HepG2 (cell line): Measurements from ENCODE around the gene SFXN5. TPM values are rescaled to one million over a fixed set of nuclear protein-coding genes. Genes with fewer than 3 reads are reported as not detected.
A peak's percentile ranks its signal among the peaks of the same experiment; 100 is the strongest.

Experiments used
- AHR ChIP-seq: IDR thresholded peaks from 2 replicates; pipeline ENCODE4 v1.6.1; 2018; ENCODE audit warnings: missing genetic modification reagents, missing compliant biosample characterization
- DMAP1 ChIP-seq: IDR thresholded peaks from 2 replicates; pipeline ENCODE4 v1.6.1; 2016
- ELF1 ChIP-seq: sonication (generic); formaldehyde crosslinking; IDR thresholded peaks from 2 replicates; pipeline ENCODE4 v1.4.0; 2020; ENCODE audit warnings: missing genetic modification reagents
- FOXJ3 ChIP-seq: sonication (generic); formaldehyde crosslinking; IDR thresholded peaks from 2 replicates; pipeline ENCODE4 v1.4.0; 2020; ENCODE audit warnings: missing genetic modification reagents, mild to moderate bottlenecking, borderline replicate concordance
- FOXK2 ChIP-seq: fragments of 450-650 bp; IDR thresholded peaks from 2 replicates; pipeline ENCODE4 v1.6.1; 2016
- GFI1 ChIP-seq: sonication (generic); formaldehyde crosslinking; IDR thresholded peaks from 2 replicates; pipeline ENCODE4 v1.5.0; 2020; ENCODE audit warnings: missing genetic modification reagents, mild to moderate bottlenecking, borderline replicate concordance
- HIVEP1 ChIP-seq: sonication (generic); formaldehyde crosslinking; IDR thresholded peaks from 2 replicates; pipeline ENCODE4 v1.4.0; 2020; ENCODE audit warnings: mild to moderate bottlenecking, missing genetic modification reagents
- HNRNPLL ChIP-seq: fragments of 200-400 bp; formaldehyde crosslinking; IDR thresholded peaks from 2 replicates; pipeline ENCODE4 v1.6.1; 2017; ENCODE audit warnings: mild to moderate bottlenecking, low read depth, low read length; ENCODE audit not compliant: poor library complexity, severe bottlenecking
- KMT2A ChIP-seq: sonication (generic); formaldehyde crosslinking; IDR thresholded peaks from 2 replicates; pipeline ENCODE4 v1.4.0; 2020; ENCODE audit warnings: missing genetic modification reagents
- LCORL ChIP-seq, 2 experiments: fragments of 450-650 bp in 1 of 2; sonication (generic) in 1 of 2; formaldehyde crosslinking in 1 of 2; IDR thresholded peaks; 2 replicates each; pipeline versions ENCODE4 v1.5.0 to v1.6.1; 2017 to 2020; ENCODE audit warnings: antibody characterized with exemption in 1 of 2, missing genetic modification reagents in 1 of 2
- MTA1 ChIP-seq: sonication (generic); formaldehyde crosslinking; IDR thresholded peaks from 2 replicates; pipeline ENCODE4 v1.4.0; 2020; ENCODE audit warnings: missing genetic modification reagents, mild to moderate bottlenecking, borderline replicate concordance
- NR1H2 ChIP-seq: sonication (generic); formaldehyde crosslinking; IDR thresholded peaks from 2 replicates; pipeline ENCODE4 v1.8.1; 2022; ENCODE audit warnings: low read depth, missing genetic modification reagents, borderline replicate concordance
- PHF8 ChIP-seq: sonication (generic); formaldehyde crosslinking; IDR thresholded peaks from 2 replicates; pipeline ENCODE4 v1.5.0; 2020; ENCODE audit warnings: missing genetic modification reagents
- SSRP1 ChIP-seq: IDR thresholded peaks from 2 replicates; pipeline ENCODE4 v1.6.1; 2016; ENCODE audit warnings: control low read depth
- TSC22D2 ChIP-seq: sonication (generic); formaldehyde crosslinking; IDR thresholded peaks from 2 replicates; pipeline ENCODE4 v1.5.1; 2020; ENCODE audit warnings: missing genetic modification reagents, mild to moderate bottlenecking, borderline replicate concordance
- ZMYM2 ChIP-seq: sonication (generic); formaldehyde crosslinking; IDR thresholded peaks from 2 replicates; pipeline ENCODE4 v1.8.0; 2022; ENCODE audit warnings: mild to moderate bottlenecking, missing genetic modification reagents
- ZMYM3 ChIP-seq: sonication (generic); formaldehyde crosslinking; IDR thresholded peaks from 2 replicates; pipeline ENCODE4 v1.5.1; 2020; ENCODE audit warnings: mild to moderate bottlenecking, missing genetic modification reagents
- ZNF230 ChIP-seq: sonication (generic); formaldehyde crosslinking; IDR thresholded peaks from 2 replicates; pipeline ENCODE4 v1.4.0; 2020; ENCODE audit warnings: mild to moderate bottlenecking, missing genetic modification reagents
- ZNF263 ChIP-seq: sonication (generic); formaldehyde crosslinking; IDR thresholded peaks from 2 replicates; pipeline ENCODE4 v1.4.0; 2020; ENCODE audit warnings: missing genetic modification reagents
- ZNF33B ChIP-seq: sonication (generic); formaldehyde crosslinking; IDR thresholded peaks from 2 replicates; pipeline ENCODE4 v1.5.1; 2020; ENCODE audit warnings: mild to moderate bottlenecking, missing genetic modification reagents
- ZNF543 ChIP-seq: sonication (generic); formaldehyde crosslinking; IDR thresholded peaks from 2 replicates; pipeline ENCODE4 v1.4.0; 2020; ENCODE audit warnings: mild to moderate bottlenecking, missing genetic modification reagents
- ZNF570 ChIP-seq: sonication (generic); formaldehyde crosslinking; IDR thresholded peaks from 2 replicates; pipeline ENCODE4 v1.4.0; 2020; ENCODE audit warnings: mild to moderate bottlenecking, missing genetic modification reagents, borderline replicate concordance
- ZNF598 ChIP-seq: sonication (generic); formaldehyde crosslinking; IDR thresholded peaks from 2 replicates; pipeline ENCODE4 v1.5.1; 2020; ENCODE audit warnings: mild to moderate bottlenecking, missing genetic modification reagents, borderline replicate concordance
- ZNF777 ChIP-seq: sonication (generic); formaldehyde crosslinking; IDR thresholded peaks from 2 replicates; pipeline ENCODE4 v1.4.0; 2020; ENCODE audit warnings: missing genetic modification reagents
- ZNF850 ChIP-seq: sonication (generic); formaldehyde crosslinking; conservative IDR thresholded peaks from 2 replicates; pipeline ENCODE4 v1.9.0; 2021; ENCODE audit warnings: mild to moderate bottlenecking, missing genetic modification reagents
- polyA plus RNA-seq, 8 experiments: library from polyadenylated mRNA; depleted of rRNA in 3 of 8; stranded (reverse) in 7 of 8; unstranded in 1 of 8; fragments of >200 nt; fragmentation: Illumina TruSeq in 4 of 8; extraction: Trizol in 4 of 8; gene quantifications; 2 replicates each; pipeline versions ENCODE4 v1.2.1 to v1.2.3, GENCODE V29; 2011 to 2016; ENCODE audit warnings: low read depth in 4 of 8, missing spikeins in 1 of 8, mixed read lengths in 1 of 8; ENCODE audit not compliant: insufficient read depth in 1 of 8
- total RNA-seq, 5 experiments: library from RNA; depleted of rRNA; stranded (reverse); fragments of >200 nt; fragmentation: Illumina TruSeq; extraction: Trizol; gene quantifications; 2 replicates each; pipeline ENCODE4 v1.2.3, GENCODE V29; 2016; ENCODE audit warnings: low read depth in 1 of 5
- TF ChIP-seq, protein P1 (sequence below): sonication (generic); formaldehyde crosslinking; IDR thresholded peaks from 2 replicates; pipeline ENCODE4 v1.9.0; 2022; ENCODE audit warnings: missing genetic modification reagents, mild to moderate bottlenecking, borderline replicate concordance
- TF ChIP-seq, protein P2 (sequence below): sonication (generic); formaldehyde crosslinking; IDR thresholded peaks from 2 replicates; pipeline ENCODE4 v1.4.0; 2020; ENCODE audit warnings: low read depth, mild to moderate bottlenecking, missing genetic modification reagents
- TF ChIP-seq, protein P3 (sequence below): sonication (generic); formaldehyde crosslinking; IDR thresholded peaks from 2 replicates; pipeline ENCODE4 v1.5.1; 2020; ENCODE audit warnings: mild to moderate bottlenecking, moderate library complexity, missing genetic modification reagents

Gene SFXN5
- total and polyA plus RNA-seq, 2 of the 13 experiments (the other 11 are each of a cell fraction or from before 2014, with no cell fraction given): 34.9 to 37.4 TPM

DNA sequence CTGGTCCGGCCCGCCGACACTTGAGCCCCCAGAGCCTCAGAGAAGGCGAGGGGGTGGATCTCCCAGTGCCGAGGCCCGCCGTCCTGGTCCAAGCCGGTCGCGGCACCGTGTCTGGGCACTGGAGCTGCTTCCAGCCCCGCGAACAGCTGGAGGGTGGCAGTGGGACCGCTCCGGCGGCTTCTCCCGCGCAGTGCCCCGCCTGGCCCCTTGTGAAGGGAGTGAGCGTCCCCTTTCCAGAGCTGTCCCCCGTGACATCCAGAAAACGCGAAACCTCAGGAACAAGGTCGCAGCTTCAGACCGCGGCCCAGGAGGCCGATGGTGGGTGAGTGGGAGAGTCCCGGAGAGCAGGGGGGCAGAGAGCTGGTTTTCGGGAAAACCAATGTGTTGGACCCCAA, 154.8 kb downstream of the SFXN5 start (continued):
- TF ChIP-seq, protein P1, sequence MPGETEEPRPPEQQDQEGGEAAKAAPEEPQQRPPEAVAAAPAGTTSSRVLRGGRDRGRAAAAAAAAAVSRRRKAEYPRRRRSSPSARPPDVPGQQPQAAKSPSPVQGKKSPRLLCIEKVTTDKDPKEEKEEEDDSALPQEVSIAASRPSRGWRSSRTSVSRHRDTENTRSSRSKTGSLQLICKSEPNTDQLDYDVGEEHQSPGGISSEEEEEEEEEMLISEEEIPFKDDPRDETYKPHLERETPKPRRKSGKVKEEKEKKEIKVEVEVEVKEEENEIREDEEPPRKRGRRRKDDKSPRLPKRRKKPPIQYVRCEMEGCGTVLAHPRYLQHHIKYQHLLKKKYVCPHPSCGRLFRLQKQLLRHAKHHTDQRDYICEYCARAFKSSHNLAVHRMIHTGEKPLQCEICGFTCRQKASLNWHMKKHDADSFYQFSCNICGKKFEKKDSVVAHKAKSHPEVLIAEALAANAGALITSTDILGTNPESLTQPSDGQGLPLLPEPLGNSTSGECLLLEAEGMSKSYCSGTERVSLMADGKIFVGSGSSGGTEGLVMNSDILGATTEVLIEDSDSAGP (CRISPR knock-in tag): peak; percentile 55; the same call in 1 of the 2 replicates
- TF ChIP-seq ZNF777 (peak; percentile 44; the same call in 1 of the 2 replicates), ZNF263 (CRISPR knock-in tag) (no peak), GFI1 (no peak), NR1H2 (no peak), HIVEP1 (CRISPR knock-in tag) (no peak), FOXK2 (no peak), ZMYM2 (CRISPR knock-in tag) (no peak), KMT2A (CRISPR knock-in tag) (no peak), MTA1 (CRISPR knock-in tag) (no peak), ZNF230 (no peak), SSRP1 (CRISPR knock-in tag) (no peak), PHF8 (CRISPR knock-in tag) (peak; percentile 20), TSC22D2 (no peak), HNRNPLL (no peak), DMAP1 (CRISPR knock-in tag) (no peak), ELF1 (no peak), ZNF850 (CRISPR knock-in tag) (no peak), ZMYM3 (CRISPR knock-in tag) (no peak), ZNF598 (no peak), LCORL (IDR thresholded peaks at IDR 0.05) (no peak), LCORL (CRISPR knock-in tag; IDR thresholded peaks at IDR 0.05) (no peak), AHR (CRISPR knock-in tag) (no peak), ZNF33B (CRISPR knock-in tag) (no peak), ZNF543 (no peak), FOXJ3 (0 out of 2 replicates have a peak, but pooled peaks have one; percentile 4), ZNF570 (CRISPR knock-in tag) (no peak)
- TF ChIP-seq, protein P2, sequence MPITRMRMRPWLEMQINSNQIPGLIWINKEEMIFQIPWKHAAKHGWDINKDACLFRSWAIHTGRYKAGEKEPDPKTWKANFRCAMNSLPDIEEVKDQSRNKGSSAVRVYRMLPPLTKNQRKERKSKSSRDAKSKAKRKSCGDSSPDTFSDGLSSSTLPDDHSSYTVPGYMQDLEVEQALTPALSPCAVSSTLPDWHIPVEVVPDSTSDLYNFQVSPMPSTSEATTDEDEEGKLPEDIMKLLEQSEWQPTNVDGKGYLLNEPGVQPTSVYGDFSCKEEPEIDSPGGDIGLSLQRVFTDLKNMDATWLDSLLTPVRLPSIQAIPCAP: no peak
- TF ChIP-seq, protein P3, sequence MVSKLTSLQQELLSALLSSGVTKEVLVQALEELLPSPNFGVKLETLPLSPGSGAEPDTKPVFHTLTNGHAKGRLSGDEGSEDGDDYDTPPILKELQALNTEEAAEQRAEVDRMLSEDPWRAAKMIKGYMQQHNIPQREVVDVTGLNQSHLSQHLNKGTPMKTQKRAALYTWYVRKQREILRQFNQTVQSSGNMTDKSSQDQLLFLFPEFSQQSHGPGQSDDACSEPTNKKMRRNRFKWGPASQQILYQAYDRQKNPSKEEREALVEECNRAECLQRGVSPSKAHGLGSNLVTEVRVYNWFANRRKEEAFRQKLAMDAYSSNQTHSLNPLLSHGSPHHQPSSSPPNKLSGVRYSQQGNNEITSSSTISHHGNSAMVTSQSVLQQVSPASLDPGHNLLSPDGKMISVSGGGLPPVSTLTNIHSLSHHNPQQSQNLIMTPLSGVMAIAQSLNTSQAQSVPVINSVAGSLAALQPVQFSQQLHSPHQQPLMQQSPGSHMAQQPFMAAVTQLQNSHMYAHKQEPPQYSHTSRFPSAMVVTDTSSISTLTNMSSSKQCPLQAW (CRISPR knock-in tag): no peak
